ENCODE data around the gene SRM.
A peak's percentile ranks its signal among the peaks of the same experiment; 100 is the strongest.
"Not testable (repeated sequence)": the region's sequence is repeated elsewhere in the genome, so short reads cannot be mapped to it uniquely, and the experiment has no call there.

The SRM gene

GRCh38 chr1:11063937-11064537 is 4.2 kb upstream of the SRM start:
- FAIRE-seq; DNase-seq (ENCODE audit: insufficient read length, low spot score): not testable (repeated sequence)
- peak; percentile 5 for TF ChIP-seq CTCF (IDR thresholded peaks at IDR 0.05; ENCODE audit: insufficient read depth, missing control alignments)

GRCh38 chr1:11062965-11063401 is 3.2 kb upstream of the SRM start:
- no peak for DNase-seq (ENCODE audit: insufficient read length, low spot score)
- no peak for TF ChIP-seq CTCF (IDR thresholded peaks at IDR 0.05; ENCODE audit: insufficient read depth, missing control alignments)
- FAIRE-seq, result no peak

GRCh38 chr1:11061652-11062365 is 2.0 kb upstream of the SRM start:
- DNase-seq (ENCODE audit: insufficient read length, low spot score), result no peak
- TF ChIP-seq CTCF (IDR thresholded peaks at IDR 0.05; ENCODE audit: insufficient read depth, missing control alignments), result no peak
- FAIRE-seq, result no peak

GRCh38 chr1:11059155-11059967 is 457 bp downstream of the SRM start:
- no peak for DNase-seq (ENCODE audit: insufficient read length, low spot score)
- FAIRE-seq, result no peak
- TF ChIP-seq CTCF (IDR thresholded peaks at IDR 0.05; ENCODE audit: insufficient read depth, missing control alignments), result no peak

- DNase-seq (ENCODE audit: insufficient read length, low spot score), result no peak
- TF ChIP-seq CTCF (IDR thresholded peaks at IDR 0.05; ENCODE audit: insufficient read depth, missing control alignments), result no peak
Observed at GRCh38 chr1:11058595-11059154, 1.1 kb downstream of the SRM start.

GRCh38 chr1:11058026-11058425 is 1.8 kb downstream of the SRM start:
- no peak for TF ChIP-seq CTCF (IDR thresholded peaks at IDR 0.05; ENCODE audit: insufficient read depth, missing control alignments)
- FAIRE-seq (no peak), DNase-seq (ENCODE audit: insufficient read length, low spot score) (no peak)

More at GRCh38 chr1:11058595-11059154, 1.1 kb downstream of the SRM start:
- no peak for FAIRE-seq

Data from D721Med (cell line).